Fibroblast of lung (primary cell): ENCODE measurements around the gene ZNF735.

Experiments
- CTCF ChIP-seq, 2 donors: IDR thresholded peaks in 1 of 2; conservative IDR thresholded peaks in 1 of 2; 1 replicate in 1 of 2; 2 replicates in 1 of 2; pipeline ENCODE4 v1.5.1; 2011 to 2012; ENCODE audit warnings: low read length in 2 of 2, control low read depth in 1 of 2, inconsistent platforms in 1 of 2, low read depth in 1 of 2, mild to moderate bottlenecking in 1 of 2
- EZH2 ChIP-seq: IDR thresholded peaks from 2 replicates; pipeline ENCODE4 v1.5.1; 2012; ENCODE audit warnings: low read length, control low read depth, mild to moderate bottlenecking; ENCODE audit errors: missing control alignments

DNA sequence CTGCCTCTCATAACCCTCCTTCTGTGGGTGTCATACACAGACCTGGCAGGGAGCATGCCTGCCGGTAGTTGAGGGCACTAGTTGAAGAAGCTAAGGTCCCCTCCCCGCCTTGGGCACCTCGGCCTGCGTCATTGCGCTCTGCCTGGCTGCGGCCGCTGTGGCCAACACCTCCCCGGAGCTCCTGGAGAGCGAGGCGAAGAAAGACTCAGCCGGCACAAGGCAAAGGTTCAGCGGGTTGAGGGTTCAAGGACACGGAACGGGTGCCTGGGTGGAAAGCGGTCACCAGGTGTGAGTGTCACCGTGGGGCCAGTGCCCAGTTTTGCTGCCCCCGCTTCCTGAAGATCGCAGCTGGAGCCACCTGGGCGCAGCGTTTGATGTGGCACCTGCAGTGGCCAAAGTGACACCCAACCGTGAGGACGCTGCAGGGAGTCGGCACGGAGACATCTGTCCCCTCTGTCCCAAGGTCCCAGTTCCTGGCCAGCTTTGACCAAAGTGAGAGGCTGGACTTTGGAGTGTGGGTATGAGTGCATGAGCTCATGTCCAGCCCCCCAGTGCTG lies 14.8 kb upstream of the ZNF735 start:
- TF ChIP-seq CTCF (conservative IDR thresholded peaks at IDR 0.05 in 1 of 2, IDR thresholded peaks at IDR 0.05 in 1 of 2; ENCODE audit: low read depth in 1 of 2, low read length in 2 of 2) (no peak), EZH2 (no peak)
